Neuronal stem cell (in vitro differentiated cells): ENCODE results near the gene TEDDM1.

ENCODE experiments used
- DNase-seq: peaks from one replicate; pipeline ENCODE4 v3.0.0-alpha.2; 2013; ENCODE audit warnings: low spot score
- H2AFZ ChIP-seq: one replicate; pipeline ENCODE4 v1.6.1; 2013; ENCODE audit warnings: mild to moderate bottlenecking, low read length, inconsistent platforms
- H2AK5ac ChIP-seq: 2 replicates; pipeline ENCODE4 v1.6.1; 2013; ENCODE audit warnings: low read depth, mild to moderate bottlenecking, inconsistent platforms, low read length, moderate library complexity, mixed read lengths
- H2BK120ac ChIP-seq: 2 replicates; pipeline ENCODE4 v1.6.1; 2013; ENCODE audit warnings: low read depth, mild to moderate bottlenecking, inconsistent platforms, low read length, moderate library complexity, mixed read lengths
- H2BK12ac ChIP-seq: one replicate; pipeline ENCODE4 v1.6.1; 2013; ENCODE audit warnings: low read length, inconsistent platforms
- H2BK15ac ChIP-seq: 2 replicates; pipeline ENCODE4 v1.6.1; 2013; ENCODE audit warnings: mild to moderate bottlenecking, low read length, inconsistent platforms, mixed read lengths
- H2BK5ac ChIP-seq: one replicate; pipeline ENCODE4 v1.6.1; 2013; ENCODE audit warnings: inconsistent platforms, mild to moderate bottlenecking, low read length, moderate library complexity
- H3K14ac ChIP-seq: one replicate; pipeline ENCODE4 v1.6.1; 2013; ENCODE audit warnings: low read length, inconsistent platforms
- H3K18ac ChIP-seq: 2 replicates; pipeline ENCODE4 v1.6.1; 2013; ENCODE audit warnings: low read length, inconsistent platforms
- H3K23ac ChIP-seq: 2 replicates; pipeline ENCODE4 v1.6.1; 2013; ENCODE audit warnings: low read depth, mild to moderate bottlenecking, mixed read lengths, low read length, inconsistent platforms; ENCODE audit not compliant: poor library complexity
- H3K27ac ChIP-seq: replicated peaks from 3 replicates; pipeline ENCODE4 v1.5.1; 2013; ENCODE audit warnings: low read length, inconsistent platforms
- H3K27me3 ChIP-seq, 3 experiments: 2 replicates each; pipeline ENCODE4 v1.6.1; 2013; ENCODE audit warnings: low read length in 3 of 3, mild to moderate bottlenecking in 2 of 3, inconsistent platforms in 1 of 3, low read depth in 1 of 3, mixed read lengths in 1 of 3, moderate library complexity in 1 of 3; ENCODE audit not compliant: control insufficient read depth in 3 of 3, insufficient read depth in 3 of 3
- H3K36me3 ChIP-seq, 2 donors: replicated peaks in 1 of 2; 2 replicates each; pipeline ENCODE4 v1.6.1; 2013; ENCODE audit warnings: low read length in 2 of 2; ENCODE audit not compliant: control insufficient read depth in 2 of 2, insufficient read depth in 2 of 2
- H3K4ac ChIP-seq: 2 replicates; pipeline ENCODE4 v1.6.1; 2013; ENCODE audit warnings: inconsistent platforms, mild to moderate bottlenecking, low read length, moderate library complexity
- H3K4me1 ChIP-seq, 2 donors: 1 replicate in 1 of 2; 2 replicates in 1 of 2; pipeline ENCODE4 v1.6.1; 2013; ENCODE audit warnings: low read length in 2 of 2, low read depth in 1 of 2; ENCODE audit not compliant: control insufficient read depth in 2 of 2, insufficient read depth in 1 of 2
- H3K4me2 ChIP-seq: one replicate; pipeline ENCODE4 v1.6.1; 2013; ENCODE audit warnings: mild to moderate bottlenecking, low read length, inconsistent platforms; ENCODE audit not compliant: insufficient read depth, poor library complexity, severe bottlenecking
- H3K4me3 ChIP-seq, 2 donors: 2 replicates each; pipeline ENCODE4 v1.5.1; 2013; ENCODE audit warnings: low read length in 2 of 2, mild to moderate bottlenecking in 2 of 2, inconsistent platforms in 1 of 2, moderate library complexity in 1 of 2
- H3K79me1 ChIP-seq: one replicate; pipeline ENCODE4 v1.6.1; 2013; ENCODE audit warnings: low read depth, mild to moderate bottlenecking, inconsistent platforms, low read length, moderate library complexity
- H3K9ac ChIP-seq: one replicate; pipeline ENCODE4 v1.6.1; 2013; ENCODE audit warnings: mild to moderate bottlenecking, low read depth, low read length, inconsistent platforms; ENCODE audit not compliant: poor library complexity
- H3K9me3 ChIP-seq, 2 donors: replicated peaks in 1 of 2; 2 replicates each; pipeline versions ENCODE3 to v1.6.1; 2013; ENCODE audit warnings: low read length in 2 of 2, mild to moderate bottlenecking in 2 of 2, inconsistent platforms in 1 of 2, low read depth in 1 of 2, mixed read lengths in 1 of 2, moderate library complexity in 1 of 2; ENCODE audit not compliant: control insufficient read depth in 2 of 2, insufficient read depth in 1 of 2
- H4K8ac ChIP-seq: one replicate; pipeline ENCODE4 v1.6.1; 2013; ENCODE audit warnings: low read depth, mild to moderate bottlenecking, inconsistent platforms, low read length, moderate library complexity
- H4K91ac ChIP-seq: one replicate; pipeline ENCODE4 v1.6.1; 2013; ENCODE audit warnings: low read length, low read depth, mild to moderate bottlenecking, inconsistent platforms; ENCODE audit not compliant: poor library complexity
- WGBS, 2 donors: extraction: QIAGEN DNeasy Blood & Tissue Kit; methylation state at CpG; one replicate each; pipeline ENCODE4 v1.1.7; 2013; ENCODE audit warnings: missing lambda C conversion rate in 2 of 2, mixed read lengths in 1 of 2; ENCODE audit not compliant: insufficient read length in 2 of 2, insufficient replicate concordance in 1 of 2; ENCODE audit errors: extremely low coverage in 2 of 2; 5-methylcytosine and 5-hydroxymethylcytosine counted together

The TEDDM1 gene

GRCh38 chr1:182348961-182349747 lies 51.3 kb downstream of the TEDDM1 start:
- no peak overlapping the region for H3K14ac ChIP-seq
- no peaks in the 10 kb centered on the region for H3K36me3 ChIP-seq
- H3K79me1 ChIP-seq: no peaks in the 10 kb centered on the region
- H3K18ac ChIP-seq: no peak overlapping the region
- H3K27me3 ChIP-seq: no peaks in the 10 kb centered on the region
- H3K4me1 ChIP-seq: peaks cover 0 to 8% of the 10 kb centered on the region in 2 donors
- H2BK12ac ChIP-seq: no peak overlapping the region
- DNase-seq: no peak
- H3K9ac ChIP-seq: no peak overlapping the region
- H3K4me3 ChIP-seq: no peak overlapping the region
- no CpG with 5 or more reads among the region's 6 CpGs for WGBS, 2 donors
- no peak overlapping the region for H3K4me2 ChIP-seq
- no peak overlapping the region for H2BK5ac ChIP-seq
- no peak overlapping the region for H3K4ac ChIP-seq
- no peak overlapping the region for H2AK5ac ChIP-seq
- H2BK120ac ChIP-seq: no peak overlapping the region
- H3K27ac ChIP-seq: no peak overlapping the region
- H3K9me3 ChIP-seq: no peaks in the 10 kb centered on the region
- H4K8ac ChIP-seq: no peak overlapping the region
- no peak overlapping the region for H2AFZ ChIP-seq
- H3K23ac ChIP-seq: no peak overlapping the region
- no peak overlapping the region for H4K91ac ChIP-seq
- H2BK15ac ChIP-seq: no peak overlapping the region
